CD4-positive, alpha-beta memory T cell (primary cell): ENCODE measurements around the gene MTIF3. TPM values are rescaled to one million over a fixed set of nuclear protein-coding genes. Genes with fewer than 3 reads are reported as not detected.

ENCODE experiments used
- CTCF ChIA-PET: fragments of 350-600 bp; sonication (Branson Sonifier 250); formaldehyde crosslinking; loops from one replicate; lab custom pipeline; 2021; ENCODE audit warnings: inconsistent platforms; ENCODE audit not compliant: partially characterized antibody; lab: Charles Lee
- POLR2A ChIA-PET: fragments of 350-600 bp; sonication (Branson Sonifier 250); formaldehyde crosslinking; loops from one replicate; lab custom pipeline; 2021; ENCODE audit not compliant: partially characterized antibody; lab: Charles Lee
- DNase-seq, 5 donors: peaks; one replicate each; pipeline versions ENCODE4 v3.0.0 to v3.0.0-alpha.2; 2020 to 2022; ENCODE audit warnings: mixed read lengths in 1 of 5
- H3K27ac ChIP-seq: one replicate; pipeline ENCODE4 v1.7.0; 2013; ENCODE audit warnings: low read depth, low read length
- H3K27me3 ChIP-seq: 2 replicates; pipeline ENCODE4 v1.7.0; 2013; ENCODE audit warnings: mild to moderate bottlenecking, low read length, moderate library complexity; ENCODE audit not compliant: insufficient read depth
- H3K36me3 ChIP-seq: 2 replicates; pipeline ENCODE4 v1.7.0; 2013; ENCODE audit warnings: mild to moderate bottlenecking, low read length, moderate library complexity; ENCODE audit not compliant: insufficient read depth
- H3K4me1 ChIP-seq: 2 replicates; pipeline ENCODE4 v1.7.0; 2013; ENCODE audit warnings: mild to moderate bottlenecking, low read length, moderate library complexity; ENCODE audit not compliant: insufficient read depth
- H3K4me3 ChIP-seq, 2 donors: one replicate each; pipeline ENCODE4 v1.7.0; 2013; ENCODE audit warnings: low read length in 2 of 2, mild to moderate bottlenecking in 1 of 2
- H3K9me3 ChIP-seq, 2 donors: one replicate each; pipeline ENCODE4 v1.7.0; 2013; ENCODE audit warnings: low read length in 2 of 2, control low read depth in 1 of 2; ENCODE audit not compliant: control insufficient read depth in 1 of 2
- H3K27ac Mint-ChIP-seq, 7 donors: one replicate each; pipeline ENCODE4 v1.8.0; 2020 to 2021; ENCODE audit warnings: mixed read lengths in 7 of 7, mild to moderate bottlenecking in 6 of 7, inconsistent platforms in 3 of 7, moderate library complexity in 3 of 7
- H3K27me3 Mint-ChIP-seq, 2 donors: one replicate each; pipeline ENCODE4 v1.8.0; 2020 to 2021; ENCODE audit warnings: mixed read lengths in 2 of 2
- H3K36me3 Mint-ChIP-seq, 2 donors: one replicate each; pipeline ENCODE4 v1.8.0; 2020 to 2021; ENCODE audit warnings: mixed read lengths in 2 of 2, inconsistent platforms in 1 of 2, mild to moderate bottlenecking in 1 of 2
- H3K4me1 Mint-ChIP-seq, 4 donors: one replicate each; pipeline ENCODE4 v1.8.0; 2020 to 2021; ENCODE audit warnings: mixed read lengths in 4 of 4, mild to moderate bottlenecking in 1 of 4
- H3K4me3 Mint-ChIP-seq, 8 donors: one replicate each; pipeline ENCODE4 v1.8.0; 2020 to 2021; ENCODE audit warnings: mixed read lengths in 8 of 8, mild to moderate bottlenecking in 7 of 8, moderate library complexity in 6 of 8, inconsistent platforms in 3 of 8
- H3K9me3 Mint-ChIP-seq, 8 donors: one replicate each; pipeline ENCODE4 v1.8.0; 2020 to 2021; ENCODE audit warnings: mixed read lengths in 8 of 8, mild to moderate bottlenecking in 5 of 8, inconsistent platforms in 3 of 8, moderate library complexity in 1 of 8
- intact Hi-C: fragments of 100-400 bp; cut with micrococcal nuclease; formaldehyde crosslinking; loops from one replicate; pipeline ENCODE4 v1.15.1; 2023
- polyA plus RNA-seq, 2 donors: library from polyadenylated mRNA; unstranded; fragments of 300-500 nt; fragmentation: Illumina TruSeq; gene quantifications; one replicate each; pipeline ENCODE4 v1.2.3, GENCODE V29; 2021
- total RNA-seq, 2 experiments: library from RNA; stranded (reverse); gene quantifications; one replicate each; pipeline ENCODE4 v1.2.3, GENCODE V29; 2021

The MTIF3 gene
- total and polyA plus RNA-seq, 4 experiments from 2014 or later = 85.6 to 94.4 (median 89.4) TPM

DNA sequence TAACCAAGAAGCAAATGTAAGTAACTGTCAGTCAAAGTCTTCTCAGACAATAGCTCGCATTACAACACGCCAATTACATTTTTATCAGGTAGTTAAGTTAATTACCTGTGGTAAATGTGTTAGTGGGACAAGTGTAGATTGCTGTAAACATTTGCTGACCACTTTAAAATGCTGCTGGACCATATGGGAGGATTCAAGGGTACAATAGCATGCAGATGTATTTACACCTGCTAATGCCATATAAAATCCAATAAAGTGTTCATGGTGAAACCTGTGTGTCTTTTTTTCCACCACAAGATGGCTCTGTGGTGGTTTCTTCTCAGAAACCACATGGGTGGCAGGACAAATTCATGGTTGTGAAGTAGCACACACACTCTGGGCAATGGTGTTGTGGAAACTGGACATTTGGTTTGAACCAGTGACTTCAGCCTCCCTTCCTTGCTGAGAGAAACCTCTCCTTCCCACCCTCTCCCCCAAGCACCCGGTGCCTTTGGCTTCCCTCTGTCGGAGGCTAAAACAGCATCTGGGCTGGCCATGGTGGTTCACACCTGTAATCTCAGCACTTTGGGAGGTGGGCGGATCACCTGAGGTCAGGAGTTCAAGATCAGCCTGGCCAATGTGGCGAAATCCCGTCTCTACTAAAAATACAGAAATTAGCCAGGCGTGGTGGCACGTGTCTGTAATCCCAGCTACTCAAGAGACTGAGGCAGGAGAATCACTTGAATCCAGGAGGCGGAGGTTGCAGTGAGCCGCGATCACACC is 44.0 kb downstream of the MTIF3 start:
- intact Hi-C loops = loop anchor here (1.0 kb wide), 4 partner anchors 20 to 420 kb away; partner anchors contain the start of gene MTIF3
- Histone ChIP-seq H3K4me3 (no peak overlapping the region), H3K27me3 (no peaks in the 10 kb centered on the region), H3K4me1 (peaks cover 3% of the 10 kb centered on the region), H3K9me3 (no peaks in the 10 kb centered on the region), H3K36me3 (no peaks in the 10 kb centered on the region), H3K27ac (no peak overlapping the region)
- H3K4me3 Mint-ChIP-seq = peak overlapping the region in 1 of 8 donors; percentile 71
- no peaks in the 10 kb centered on the region for H3K36me3 Mint-ChIP-seq
- H3K27me3 Mint-ChIP-seq = peaks cover 10 to 13% of the 10 kb centered on the region in 2 donors
- peaks cover 2 to 6% (median 4%) of the 10 kb centered on the region in 4 donors for H3K4me1 Mint-ChIP-seq
- CTCF ChIA-PET = interaction anchor here (0.6 to 3.2 kb wide), 11 partner anchors 19 to 424 kb away, joined by 3 to 32 read pairs (median 4); partner anchors contain the start of gene LNX2
- POLR2A ChIA-PET = interaction anchor here (0.6 to 1.2 kb wide), 3 partner anchors 18 to 20 kb away, joined by 3 to 4 read pairs (median 4); partner anchors contain the start of gene GTF3A
- no peak overlapping the region for H3K27ac Mint-ChIP-seq
- peak; percentile 49 to 60 (median 56) for DNase-seq
- peaks cover 0 to 5% (median 0%) of the 10 kb centered on the region in 8 donors for H3K9me3 Mint-ChIP-seq

GRCh38 chr13:27405546-27406134 is 44.7 kb downstream of the MTIF3 start:
- no peaks in the 10 kb centered on the region for H3K36me3 ChIP-seq
- peaks cover 2 to 8% (median 4%) of the 10 kb centered on the region in 4 donors for H3K4me1 Mint-ChIP-seq
- intact Hi-C loops = loop anchor here (1.0 kb wide), 4 partner anchors 21 to 421 kb away; partner anchors contain the start of gene MTIF3
- H3K4me3 ChIP-seq = no peak overlapping the region
- no peaks in the 10 kb centered on the region for H3K27me3 ChIP-seq
- no peak for DNase-seq
- H3K9me3 Mint-ChIP-seq = peaks cover 0 to 5% (median 0%) of the 10 kb centered on the region in 8 donors
- H3K4me1 ChIP-seq = peaks cover 3% of the 10 kb centered on the region
- no peak overlapping the region for H3K27ac Mint-ChIP-seq
- H3K27ac ChIP-seq = no peak overlapping the region
- H3K27me3 Mint-ChIP-seq = peaks cover 9 to 13% of the 10 kb centered on the region in 2 donors
- H3K4me3 Mint-ChIP-seq = no peak overlapping the region
- H3K9me3 ChIP-seq = no peaks in the 10 kb centered on the region
- POLR2A ChIA-PET = interaction anchor here (0.6 to 1.6 kb wide), 5 partner anchors 19 to 216 kb away, joined by 3 to 6 read pairs (median 4); partner anchors contain the start of genes GTF3A, MTIF3 and POLR1D
- H3K36me3 Mint-ChIP-seq = no peaks in the 10 kb centered on the region
- CTCF ChIA-PET = interaction anchor here (0.8 to 3.2 kb wide), 10 partner anchors 9 to 425 kb away, joined by 3 to 32 read pairs (median 4); no protein-coding TSS in a partner anchor

DNA sequence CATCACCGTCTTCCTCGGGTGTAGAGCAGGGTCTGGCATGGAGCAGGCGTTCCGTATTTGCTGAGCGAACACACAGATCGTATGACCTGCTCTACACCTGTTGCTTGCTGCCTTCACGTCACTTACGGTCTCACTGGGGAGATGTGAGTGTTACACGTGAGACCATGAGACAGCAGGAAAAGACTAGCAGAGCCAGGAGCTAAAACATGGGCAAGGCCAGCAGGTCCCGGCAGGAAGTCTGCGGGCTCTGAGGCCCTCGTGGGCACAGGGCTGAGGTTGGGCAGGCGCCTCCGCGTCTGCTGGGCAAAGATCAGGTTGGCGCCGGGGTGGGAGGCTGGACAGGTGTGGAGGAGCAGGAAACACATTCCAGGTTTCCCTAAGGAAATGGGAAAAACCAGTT is 45.7 kb downstream of the MTIF3 start:
- Mint-ChIP-seq H3K27me3 (peaks cover 6 to 13% of the 10 kb centered on the region in 2 donors), H3K36me3 (no peaks in the 10 kb centered on the region), H3K4me1 (peaks cover 2 to 8% (median 4%) of the 10 kb centered on the region in 4 donors), H3K27ac (no peak overlapping the region), H3K4me3 (no peak overlapping the region), H3K9me3 (peaks cover 0 to 4% (median 0%) of the 10 kb centered on the region in 8 donors)
- Histone ChIP-seq H3K36me3 (no peaks in the 10 kb centered on the region), H3K9me3 (no peaks in the 10 kb centered on the region), H3K4me1 (peaks cover 3% of the 10 kb centered on the region), H3K27me3 (no peaks in the 10 kb centered on the region), H3K27ac (no peak overlapping the region), H3K4me3 (no peak overlapping the region)
- no peak for DNase-seq
- CTCF ChIA-PET = interaction anchor here (0.8 to 3.2 kb wide), 6 partner anchors 8 to 426 kb away, joined by 3 to 32 read pairs (median 6); no protein-coding TSS in a partner anchor
- POLR2A ChIA-PET = interaction anchor here (0.8 to 1.6 kb wide), 3 partner anchors 45 to 217 kb away, joined by 4 to 6 read pairs (median 4); partner anchors contain the start of genes MTIF3 and POLR1D
- intact Hi-C loops = no loop called here

GRCh38 chr13:27403727-27404385 is 46.5 kb downstream of the MTIF3 start:
- no peaks in the 10 kb centered on the region for H3K27me3 ChIP-seq
- Mint-ChIP-seq H3K4me1 (peaks cover 2 to 8% (median 4%) of the 10 kb centered on the region in 4 donors), H3K27me3 (peaks cover 6 to 13% of the 10 kb centered on the region in 2 donors), H3K4me3 (no peak overlapping the region), H3K27ac (peak overlapping the region in 1 of 7 donors; percentile 9), H3K9me3 (no peaks in the 10 kb centered on the region), H3K36me3 (no peaks in the 10 kb centered on the region)
- H3K4me1 ChIP-seq = peaks cover 3% of the 10 kb centered on the region
- ChIA-PET CTCF (interaction anchor here (0.7 to 2.2 kb wide), 9 partner anchors 22 to 740 kb away, joined by 3 to 23 read pairs (median 4); partner anchors contain the start of gene MTIF3), POLR2A (interaction anchor here (1.6 kb wide), 1 partner anchor 48 kb away, joined by 4 read pairs; no protein-coding TSS in a partner anchor)
- H3K9me3 ChIP-seq = no peaks in the 10 kb centered on the region
- H3K27ac ChIP-seq = no peak overlapping the region
- no peaks in the 10 kb centered on the region for H3K36me3 ChIP-seq
- intact Hi-C loops = no loop called here
- no peak overlapping the region for H3K4me3 ChIP-seq
- no peak for DNase-seq

DNA sequence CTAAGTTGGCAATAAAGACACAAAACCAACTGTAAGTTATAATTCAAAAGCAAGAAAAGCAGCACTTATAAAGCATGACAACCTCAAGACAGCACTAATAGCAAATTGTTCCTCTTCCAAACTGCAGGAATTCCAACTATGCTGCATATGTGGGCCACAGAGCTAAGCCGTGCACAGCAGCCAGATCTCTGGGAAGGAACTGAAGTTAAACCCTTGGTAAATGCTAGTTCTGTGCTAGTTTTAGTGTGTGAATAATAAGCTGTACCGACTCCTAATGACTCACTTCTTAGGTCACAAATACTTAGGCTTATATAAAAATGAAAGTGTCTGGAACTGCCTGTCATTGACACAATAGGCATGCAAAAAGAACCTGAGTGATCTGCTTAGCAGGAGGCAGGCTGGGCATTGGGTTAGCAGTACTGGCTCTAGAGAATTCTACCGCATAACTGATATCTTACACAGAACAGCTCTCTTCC is 47.1 kb downstream of the MTIF3 start:
- H3K27ac Mint-ChIP-seq = no peak overlapping the region
- Histone ChIP-seq H3K36me3 (no peaks in the 10 kb centered on the region), H3K27ac (no peak overlapping the region), H3K27me3 (no peaks in the 10 kb centered on the region), H3K9me3 (no peaks in the 10 kb centered on the region), H3K4me3 (no peak overlapping the region), H3K4me1 (peaks cover 3% of the 10 kb centered on the region)
- H3K4me1 Mint-ChIP-seq = peaks cover 2 to 8% (median 4%) of the 10 kb centered on the region in 4 donors
- peaks cover 6 to 13% of the 10 kb centered on the region in 2 donors for H3K27me3 Mint-ChIP-seq
- no peak for DNase-seq
- CTCF ChIA-PET = interaction anchor here (0.7 to 2.2 kb wide), 9 partner anchors 23 to 741 kb away, joined by 3 to 23 read pairs (median 4); partner anchors contain the start of gene MTIF3
- H3K4me3 Mint-ChIP-seq = no peak overlapping the region
- POLR2A ChIA-PET = no interaction called here
- H3K9me3 Mint-ChIP-seq = no peaks in the 10 kb centered on the region
- intact Hi-C loops = no loop called here
- H3K36me3 Mint-ChIP-seq = no peaks in the 10 kb centered on the region

DNA sequence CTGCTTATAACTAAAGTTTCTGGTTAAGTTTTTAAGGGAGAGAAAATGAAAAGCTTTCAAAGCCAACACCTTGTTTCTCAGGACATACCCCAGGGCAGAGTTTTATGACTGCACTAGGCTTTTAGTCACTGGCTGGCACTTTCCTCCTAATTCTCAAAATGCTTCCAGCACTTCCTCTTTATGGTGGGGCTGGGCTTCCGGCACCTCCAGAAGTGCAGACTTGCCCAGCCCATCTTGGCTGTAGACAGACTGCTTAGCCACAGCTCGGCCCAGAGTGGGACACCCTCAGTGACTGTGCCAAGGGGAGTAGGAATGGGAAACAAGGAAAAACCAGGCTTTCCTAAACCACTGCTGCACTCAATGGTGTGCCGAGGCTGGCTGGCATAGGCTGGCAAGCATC is 49.2 kb downstream of the MTIF3 start:
- CTCF ChIA-PET = interaction anchor here (0.7 to 1.2 kb wide), 4 partner anchors 27 to 432 kb away, joined by 3 read pairs; no protein-coding TSS in a partner anchor
- H3K27me3 Mint-ChIP-seq = peaks cover 3% of the 10 kb centered on the region in 2 donors
- no peak overlapping the region for H3K4me3 Mint-ChIP-seq
- no peaks in the 10 kb centered on the region for H3K36me3 ChIP-seq
- peaks cover 0 to 3% (median 1%) of the 10 kb centered on the region in 4 donors for H3K4me1 Mint-ChIP-seq
- H3K27ac Mint-ChIP-seq = no peak overlapping the region
- H3K9me3 Mint-ChIP-seq = no peaks in the 10 kb centered on the region
- H3K27ac ChIP-seq = no peak overlapping the region
- no peaks in the 10 kb centered on the region for H3K36me3 Mint-ChIP-seq
- intact Hi-C loops = no loop called here
- no peak overlapping the region for H3K4me3 ChIP-seq
- H3K4me1 ChIP-seq = no peaks in the 10 kb centered on the region
- no peaks in the 10 kb centered on the region for H3K9me3 ChIP-seq
- POLR2A ChIA-PET = no interaction called here
- no peak for DNase-seq
- H3K27me3 ChIP-seq = no peaks in the 10 kb centered on the region
